ENCODE data around the gene GCN1. TPM values are rescaled to one million over a fixed set of nuclear protein-coding genes. Genes with fewer than 3 reads are reported as not detected.

GCN1 gene
- total RNA-seq, 1 donor from 2014 or later, result 123 TPM

GRCh38 chr12:120220838-120221575, 26.5 kb upstream of the GCN1 start:
- Histone ChIP-seq H4K20me1 (ENCODE audit: insufficient read depth, low read length) (peaks cover 69% of the 10 kb centered on the region), H3K4me3 (ENCODE audit: insufficient read depth, low read depth, low read length) (no peak overlapping the region), H3K4me2 (ENCODE audit: low read length) (no peak overlapping the region), H3K36me3 (ENCODE audit: insufficient read depth, low read length) (peaks cover 29% of the 10 kb centered on the region), H3K27ac (ENCODE audit: low read depth, low read length) (no peak overlapping the region), H2AFZ (ENCODE audit: low read depth, low read length) (no peak overlapping the region), H3K79me2 (ENCODE audit: insufficient read depth, low read length) (peaks cover 71% of the 10 kb centered on the region), H3K9ac (ENCODE audit: low read length) (no peak overlapping the region), H3K9me3 (ENCODE audit: insufficient read depth, low read depth, low read length) (no peaks in the 10 kb centered on the region), H3K4me1 (ENCODE audit: insufficient read depth, low read length) (peaks cover 19% of the 10 kb centered on the region), H3K27me3 (ENCODE audit: insufficient read depth, low read length) (no peaks in the 10 kb centered on the region)
- FAIRE-seq, result no peak
- H3K9me3 Mint-ChIP-seq (ENCODE audit: unreplicated experiment), result no peaks in the 10 kb centered on the region
- H3K27me3 Mint-ChIP-seq (ENCODE audit: low read depth, unreplicated experiment), result no peaks in the 10 kb centered on the region
- no peak overlapping the region for H3K4me3 Mint-ChIP-seq (ENCODE audit: unreplicated experiment)
- TF ChIP-seq CTCF (IDR thresholded peaks at IDR 0.05; ENCODE audit: insufficient read depth, low read depth, low read length), result no peak
- no peak for TF ChIP-seq EZH2 (IDR thresholded peaks at IDR 0.05; ENCODE audit: insufficient read depth, low read length)
- peaks cover 4% of the 10 kb centered on the region for H3K4me1 Mint-ChIP-seq (ENCODE audit: low read depth, unreplicated experiment)
- peaks cover 21% of the 10 kb centered on the region for H3K36me3 Mint-ChIP-seq (ENCODE audit: low read depth, unreplicated experiment)
- DNase-seq (ENCODE audit: low read depth), result no peak
- H3K27ac Mint-ChIP-seq (ENCODE audit: unreplicated experiment), result no peak overlapping the region

DNA sequence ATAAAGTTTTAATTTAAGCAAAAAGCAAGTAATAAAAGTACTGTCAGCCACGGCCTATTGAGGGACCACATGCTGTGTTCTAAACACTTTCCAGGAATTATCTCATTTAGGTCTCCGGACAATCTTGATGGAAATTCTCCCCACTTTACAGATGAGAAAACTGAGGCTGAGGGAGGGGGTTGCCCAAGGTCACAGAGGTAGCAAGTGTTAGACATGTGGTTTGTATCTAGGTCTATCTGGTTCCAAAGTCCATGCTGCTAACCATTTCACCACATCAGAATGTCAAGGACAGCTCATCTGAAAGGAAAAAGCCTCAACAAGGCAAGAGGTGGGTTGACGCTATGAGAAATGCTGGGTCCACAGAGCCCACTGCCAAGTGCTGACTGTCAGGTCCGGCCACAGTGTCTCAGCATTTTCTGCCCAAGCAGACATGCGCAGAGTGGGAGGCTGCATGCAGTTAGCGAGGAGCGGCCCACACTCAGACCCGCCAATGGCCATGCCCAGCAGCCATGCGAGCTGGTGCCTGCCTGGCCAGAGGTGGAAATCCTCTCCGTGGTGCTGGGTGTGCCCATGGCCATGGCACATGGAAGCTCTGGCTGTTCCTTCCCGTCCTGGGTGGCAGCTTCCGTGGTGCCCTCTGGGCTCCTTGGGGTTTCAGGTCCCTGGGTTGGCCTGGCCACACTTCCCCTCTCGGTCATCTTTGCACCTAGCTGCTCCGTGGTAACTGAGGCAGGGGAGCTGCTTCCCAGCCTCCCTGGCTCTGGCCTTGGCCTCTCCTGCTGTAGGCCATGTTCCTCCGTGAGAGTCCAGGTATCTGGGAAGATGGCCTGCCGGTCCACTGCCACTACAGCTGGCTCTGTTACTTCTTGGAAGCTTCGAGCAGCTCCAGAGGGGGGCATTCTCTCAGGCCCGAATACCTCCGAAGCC, 24.4 kb upstream of the GCN1 start:
- Histone ChIP-seq H2AFZ (ENCODE audit: low read depth, low read length) (no peak overlapping the region), H3K36me3 (ENCODE audit: insufficient read depth, low read length) (peaks cover 34% of the 10 kb centered on the region), H3K9ac (ENCODE audit: low read length) (no peak overlapping the region), H3K9me3 (ENCODE audit: insufficient read depth, low read depth, low read length) (no peaks in the 10 kb centered on the region), H3K4me3 (ENCODE audit: insufficient read depth, low read depth, low read length) (no peak overlapping the region), H3K27me3 (ENCODE audit: insufficient read depth, low read length) (no peaks in the 10 kb centered on the region), H3K27ac (ENCODE audit: low read depth, low read length) (no peak overlapping the region), H3K4me2 (ENCODE audit: low read length) (no peak overlapping the region), H3K79me2 (ENCODE audit: insufficient read depth, low read length) (peaks cover 54% of the 10 kb centered on the region), H3K4me1 (ENCODE audit: insufficient read depth, low read length) (no peaks in the 10 kb centered on the region), H4K20me1 (ENCODE audit: insufficient read depth, low read length) (peaks cover 59% of the 10 kb centered on the region)
- Mint-ChIP-seq H3K27ac (ENCODE audit: unreplicated experiment) (no peak overlapping the region), H3K36me3 (ENCODE audit: low read depth, unreplicated experiment) (peaks cover 23% of the 10 kb centered on the region), H3K9me3 (ENCODE audit: unreplicated experiment) (no peaks in the 10 kb centered on the region), H3K4me3 (ENCODE audit: unreplicated experiment) (no peak overlapping the region), H3K27me3 (ENCODE audit: low read depth, unreplicated experiment) (no peaks in the 10 kb centered on the region), H3K4me1 (ENCODE audit: low read depth, unreplicated experiment) (no peaks in the 10 kb centered on the region)
- DNase-seq (ENCODE audit: low read depth) (no peak), FAIRE-seq (no peak)
- TF ChIP-seq EZH2 (IDR thresholded peaks at IDR 0.05; ENCODE audit: insufficient read depth, low read length) (no peak), CTCF (IDR thresholded peaks at IDR 0.05; ENCODE audit: insufficient read depth, low read depth, low read length) (no peak)
